Activated CD4-positive, alpha-beta T cell treated with anti-CD3 and anti-CD28 coated beads, Interleukin-2, Interleukin-6, amounts not matched to agents 100 ng/mL and 50 ng/mL, durations not matched to agents 16 hours and 8 hours (primary cell): ENCODE results near the gene GABBR2.
A peak's percentile ranks its signal among the peaks of the same experiment; 100 is the strongest.
"Not testable (repeated sequence)": the region's sequence is repeated elsewhere in the genome, so short reads cannot be mapped to it uniquely, and the experiment has no call there.

Source experiments
- DNase-seq: peaks from one replicate; pipeline ENCODE4 v3.0.0-alpha.2; 2020

GABBR2 gene

DNA sequence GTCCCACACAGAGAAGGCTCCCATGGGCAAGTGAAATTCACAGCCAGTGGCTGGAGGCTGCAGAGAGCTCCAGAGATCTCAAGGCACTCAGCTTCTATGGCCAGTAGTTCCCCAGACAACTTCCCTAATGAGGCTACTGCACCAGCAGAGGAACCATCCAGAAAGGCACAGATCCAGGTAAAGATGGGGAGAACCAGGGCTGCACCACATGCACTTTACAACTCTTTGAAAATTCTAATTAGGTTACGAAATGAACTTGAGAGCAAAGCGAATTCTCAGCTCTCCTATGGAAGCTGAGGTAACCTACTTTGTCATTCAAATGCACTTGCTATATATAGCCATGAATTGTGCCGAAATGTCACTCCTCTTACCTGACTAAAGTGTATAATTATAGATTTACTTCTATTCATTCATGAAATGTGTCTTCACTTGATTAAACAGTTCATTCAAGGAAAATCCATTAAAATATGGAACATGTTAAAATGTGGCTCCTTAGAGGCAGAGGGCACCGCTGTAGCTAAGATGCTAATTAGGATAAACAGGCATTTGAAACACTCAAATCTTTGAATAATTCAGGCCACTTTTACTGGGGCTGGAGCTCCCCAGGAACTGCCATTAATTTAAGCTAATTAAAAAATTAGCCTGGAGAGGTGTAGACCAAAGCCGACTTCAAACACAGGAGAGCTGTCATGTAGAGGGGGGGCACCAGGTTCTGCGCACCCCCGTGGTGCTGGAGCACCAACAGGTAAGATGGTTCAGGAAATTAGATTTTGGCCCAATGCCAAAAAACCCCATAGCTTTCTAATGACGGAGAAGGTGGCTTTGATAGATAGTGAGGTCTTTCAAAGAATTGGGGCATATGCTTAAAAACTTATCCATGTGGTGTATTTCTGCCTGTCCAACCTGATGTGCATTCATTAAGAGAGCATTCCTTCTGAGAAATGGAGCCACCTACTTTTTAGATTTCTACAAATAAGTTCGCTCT, 204.1 kb downstream of the GABBR2 start:
- no peak for DNase-seq

DNA sequence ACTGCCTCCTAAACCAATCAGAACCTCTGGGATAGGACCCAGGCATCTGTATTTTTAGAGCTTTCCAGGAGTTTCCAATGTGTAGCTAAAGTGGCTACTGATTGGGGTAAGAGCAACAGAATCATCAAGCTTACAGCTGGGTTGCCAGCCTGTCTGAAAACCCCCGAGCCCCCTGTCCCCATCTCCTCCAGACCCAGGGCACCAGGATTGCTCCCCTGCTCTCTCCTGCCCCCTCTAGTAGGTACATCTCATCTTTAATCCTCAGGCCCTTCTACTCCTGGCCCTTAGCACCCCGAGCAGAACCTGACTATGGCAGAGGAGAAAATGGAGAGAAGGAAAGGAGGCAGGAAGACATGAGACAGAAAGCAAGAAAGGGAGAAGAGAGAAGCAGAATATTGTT, 204.9 kb downstream of the GABBR2 start:
- DNase-seq: no peak

DNA sequence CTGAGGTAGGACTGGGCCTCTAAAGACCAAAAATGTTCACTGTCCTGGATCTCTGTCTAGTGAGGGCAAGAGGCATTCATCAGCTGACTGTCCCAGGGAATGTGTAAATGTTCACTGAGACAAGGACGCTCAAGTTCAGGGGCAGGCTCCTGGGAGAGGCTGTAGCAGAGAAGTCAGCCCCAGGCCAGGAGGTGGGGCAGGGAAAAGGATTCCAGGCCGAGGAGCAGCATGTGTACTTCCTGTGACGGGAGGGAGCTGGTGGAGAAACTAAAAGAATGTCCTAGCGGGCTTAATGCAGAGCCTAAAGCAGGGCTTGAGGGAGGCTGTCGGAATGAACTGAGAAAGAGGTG, 205.8 kb downstream of the GABBR2 start:
- DNase-seq: no peak

DNA sequence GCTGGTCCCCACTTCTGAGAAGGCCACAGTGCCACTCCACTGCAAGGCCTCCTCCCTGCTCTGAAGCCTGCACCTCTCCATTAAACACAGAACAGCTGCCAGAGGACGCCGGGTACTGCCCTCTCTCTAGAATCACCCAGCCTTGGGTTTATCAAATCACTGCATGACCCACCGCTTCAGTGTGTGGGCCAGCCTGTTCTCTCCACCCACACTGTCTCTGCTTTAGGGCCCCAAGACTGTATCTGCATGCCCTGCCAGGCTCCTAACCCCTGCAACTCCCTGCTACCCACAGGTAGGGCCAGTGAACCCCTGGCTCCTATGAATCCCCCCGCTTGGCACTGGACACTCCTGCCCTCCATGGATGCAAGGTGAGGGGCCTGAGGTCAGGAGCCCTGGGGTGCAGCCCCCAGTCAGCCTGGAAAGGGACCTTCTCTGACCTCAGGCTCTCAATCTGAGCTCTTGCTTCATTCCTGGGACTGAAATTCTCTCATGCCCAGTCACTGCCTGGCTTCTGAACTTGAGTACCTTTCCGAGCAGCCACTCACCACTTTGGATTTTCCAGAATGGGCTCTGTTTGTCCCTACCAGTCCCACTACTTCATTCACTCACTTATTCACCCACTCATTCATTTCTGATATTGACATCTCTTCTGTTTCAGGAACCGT, 206.3 kb downstream of the GABBR2 start:
- DNase-seq: no peak

DNA sequence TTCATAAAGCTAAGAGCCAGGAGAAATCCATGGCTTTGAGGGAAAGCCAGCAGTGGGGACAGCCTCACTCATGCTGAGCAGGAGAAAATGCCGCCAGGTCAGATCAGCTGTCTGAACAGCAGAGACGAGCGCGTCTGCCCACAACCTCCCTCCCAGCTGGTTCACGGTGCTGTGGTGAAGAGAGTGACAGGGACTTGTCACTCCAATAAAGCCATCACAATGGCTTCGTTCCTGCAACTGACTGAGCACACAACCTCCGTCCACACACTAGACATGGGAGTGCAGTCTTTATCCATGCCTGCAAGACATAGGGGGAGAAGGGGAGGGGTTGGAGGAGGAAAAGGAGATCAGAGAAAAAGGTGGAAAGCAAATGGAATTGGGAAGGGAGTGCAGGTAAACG, 206.9 kb downstream of the GABBR2 start:
- DNase-seq: no peak

DNA sequence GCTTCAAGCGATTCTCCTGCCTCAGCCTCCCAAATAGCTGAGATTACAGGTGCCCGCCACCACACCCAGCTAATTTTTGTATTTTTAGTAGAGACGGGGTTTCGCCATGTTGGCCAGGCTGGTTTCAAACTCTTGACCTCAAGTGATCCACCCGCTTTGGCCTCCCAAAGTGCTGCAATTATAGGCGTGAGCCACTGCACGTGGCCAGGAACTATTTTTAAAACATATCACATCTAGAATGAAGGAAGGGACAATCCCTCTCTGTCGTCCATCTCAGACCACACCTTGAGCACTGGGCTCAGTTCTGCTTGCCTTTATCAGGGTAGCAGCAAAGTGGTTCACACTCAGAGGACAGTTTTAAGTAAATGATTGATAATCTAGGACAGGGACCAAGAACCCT, 207.5 kb downstream of the GABBR2 start:
- not testable (repeated sequence) for DNase-seq

DNA sequence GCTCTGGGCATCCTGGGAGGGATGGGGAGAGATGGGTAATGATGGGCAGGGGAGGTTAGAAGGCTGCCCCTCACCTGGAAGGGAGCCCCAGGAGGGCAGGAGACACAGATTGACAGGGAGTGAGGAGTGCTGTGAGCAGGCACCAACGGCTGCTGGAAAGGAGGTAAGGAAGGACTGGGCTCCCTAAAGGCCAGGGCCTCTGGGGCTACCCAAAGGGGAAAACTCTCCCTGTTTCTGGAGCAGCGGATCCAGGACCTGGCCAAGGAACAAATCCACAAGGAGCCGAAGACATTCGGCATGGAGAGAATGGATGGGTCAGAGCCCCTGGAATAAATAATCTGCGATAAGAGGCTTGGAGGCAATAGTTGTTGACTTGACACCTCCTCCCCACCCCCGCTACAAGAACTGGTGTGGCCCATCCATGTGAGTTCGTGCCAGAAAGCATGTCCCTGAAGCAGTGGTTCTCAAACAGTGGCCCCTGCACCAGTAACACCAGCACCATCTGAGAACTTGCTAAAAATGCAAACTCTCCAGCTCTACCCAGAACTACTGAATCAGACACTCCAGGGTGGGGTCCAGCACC, 208.3 kb downstream of the GABBR2 start:
- no peak for DNase-seq

DNA sequence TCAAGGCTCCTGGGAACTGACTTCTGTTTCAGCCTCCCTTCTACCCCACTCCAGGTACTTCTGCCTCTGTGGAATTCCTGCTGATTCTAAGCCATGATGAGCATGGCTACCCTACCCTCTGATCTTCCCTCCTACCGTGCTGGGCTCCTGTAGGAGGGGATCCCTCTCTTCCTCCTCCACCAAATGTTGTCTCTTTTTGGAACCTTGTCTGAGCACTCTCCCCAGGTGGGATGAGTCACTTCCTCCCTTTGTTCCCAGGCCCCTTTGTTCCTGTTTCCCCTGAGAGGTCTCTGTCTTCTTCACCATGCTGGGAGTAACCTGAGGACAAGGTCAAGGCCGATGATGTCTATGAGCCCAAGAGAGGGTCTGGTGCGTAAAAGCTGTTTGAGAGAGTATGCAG, 213.2 kb downstream of the GABBR2 start:
- no peak for DNase-seq

DNA sequence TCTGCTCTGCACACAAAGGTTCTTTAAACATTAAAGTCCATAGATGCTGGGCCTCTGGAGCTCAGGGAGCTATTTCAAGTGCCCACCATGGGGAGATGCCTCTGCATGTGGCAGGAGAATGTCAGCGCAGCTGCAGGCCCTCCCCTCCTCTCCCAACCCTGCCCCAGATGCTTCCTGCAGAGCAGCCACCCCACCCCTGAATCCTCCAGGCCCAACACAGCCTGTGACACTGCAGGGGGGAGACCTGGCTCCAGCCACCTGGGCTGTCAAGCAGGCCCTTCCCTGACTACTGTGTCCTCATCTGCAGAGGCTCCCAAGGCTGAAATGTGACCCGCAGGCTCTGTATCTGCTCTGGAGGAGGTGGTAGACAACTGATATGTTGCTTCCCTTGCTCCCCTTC, 213.9 kb downstream of the GABBR2 start:
- DNase-seq: no peak

DNA sequence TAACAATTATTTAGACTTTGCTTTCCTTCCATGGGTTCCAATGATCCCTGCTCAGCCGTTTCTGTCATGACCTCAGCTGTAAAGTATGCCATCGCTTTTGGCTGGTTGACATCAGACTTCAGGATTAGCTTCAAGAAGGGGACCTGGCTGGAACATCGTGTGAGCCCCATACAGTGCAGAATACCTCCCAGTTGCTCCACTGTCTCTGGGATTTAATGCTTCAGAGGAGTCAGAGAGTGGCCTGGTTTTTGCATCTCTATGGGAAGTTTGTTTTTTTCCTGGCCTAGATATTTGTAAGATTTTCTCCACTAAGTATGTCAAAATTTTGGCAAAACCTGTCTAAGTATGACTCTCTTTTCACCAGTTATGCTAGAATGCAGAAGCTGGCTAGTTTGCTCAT, 216.9 kb downstream of the GABBR2 start:
- no peak for DNase-seq

DNA sequence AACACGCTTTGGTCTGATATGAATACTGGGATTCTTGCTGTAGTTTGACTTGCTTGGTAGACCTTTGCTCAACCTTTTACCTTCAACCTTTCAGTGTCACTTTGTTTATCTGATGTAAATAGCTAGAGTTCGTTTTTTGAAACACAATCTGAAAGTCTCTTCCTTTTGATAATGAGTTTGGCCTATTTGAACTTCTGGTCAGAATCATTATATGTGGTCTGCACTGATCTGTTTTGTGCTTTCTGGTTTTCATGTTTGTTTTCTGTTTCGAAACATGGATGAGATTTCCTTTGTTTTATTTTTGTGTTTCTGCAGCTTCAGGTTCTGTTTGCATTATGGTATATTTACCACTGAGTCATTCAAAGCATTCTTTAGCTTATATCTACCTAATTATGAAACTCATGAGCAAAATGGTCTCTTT, 217.5 kb downstream of the GABBR2 start:
- DNase-seq: peak; percentile 24

DNA sequence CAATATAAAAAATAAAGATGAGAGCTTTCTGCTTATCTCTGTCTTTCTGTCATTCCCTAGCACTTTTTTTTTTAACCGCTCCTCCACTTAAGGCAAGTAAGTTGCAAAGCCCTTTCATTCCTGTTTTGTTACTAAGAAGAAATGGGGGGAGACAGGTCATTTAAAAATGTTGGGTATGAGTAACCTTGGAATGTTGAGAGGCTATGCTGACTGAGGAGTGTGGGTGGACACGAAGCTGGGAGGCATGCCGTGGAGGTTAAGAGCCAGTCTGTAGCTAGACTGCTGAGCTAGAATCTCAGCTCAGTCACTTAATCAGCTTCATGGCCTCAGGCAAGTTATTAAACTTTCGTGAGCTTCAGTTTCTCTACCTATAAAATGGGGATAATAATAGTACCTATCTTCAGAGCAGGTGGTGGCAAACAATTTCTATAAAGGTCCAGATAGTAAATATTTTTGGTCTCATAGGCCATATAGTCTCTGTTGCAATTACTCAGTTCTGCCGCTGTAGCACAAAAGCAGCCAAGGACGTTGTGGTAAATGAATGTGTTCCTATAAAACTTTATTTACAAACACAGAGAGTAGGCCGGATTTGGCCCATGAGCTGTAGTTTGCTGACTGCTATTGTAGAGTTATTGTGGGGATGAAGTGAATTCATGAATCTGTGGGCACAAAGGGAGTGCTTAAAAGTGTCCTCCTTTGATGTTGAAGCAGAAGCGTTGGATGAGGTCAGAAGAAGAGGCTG, 220.0 kb downstream of the GABBR2 start:
- no peak for DNase-seq

DNA sequence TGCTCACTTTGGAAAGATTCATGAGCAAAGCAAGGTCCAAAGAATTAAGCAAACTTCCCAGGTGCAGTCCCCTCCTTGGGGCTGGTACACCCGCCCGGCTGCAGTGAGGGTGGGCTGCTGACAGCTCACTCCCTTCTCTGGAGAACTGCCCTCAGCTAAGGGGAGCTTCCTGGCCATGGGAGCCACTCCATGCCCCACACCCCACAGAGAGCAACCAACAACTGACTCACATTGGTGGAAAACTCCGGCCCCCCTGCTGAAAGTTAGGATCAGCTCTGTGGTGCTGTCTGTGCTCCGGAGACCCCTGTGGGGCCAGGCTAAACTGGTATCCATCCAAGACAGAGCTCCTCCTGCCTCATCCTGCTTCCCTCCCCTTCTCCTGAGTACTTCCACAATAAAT, 223.0 kb downstream of the GABBR2 start:
- DNase-seq: no peak

DNA sequence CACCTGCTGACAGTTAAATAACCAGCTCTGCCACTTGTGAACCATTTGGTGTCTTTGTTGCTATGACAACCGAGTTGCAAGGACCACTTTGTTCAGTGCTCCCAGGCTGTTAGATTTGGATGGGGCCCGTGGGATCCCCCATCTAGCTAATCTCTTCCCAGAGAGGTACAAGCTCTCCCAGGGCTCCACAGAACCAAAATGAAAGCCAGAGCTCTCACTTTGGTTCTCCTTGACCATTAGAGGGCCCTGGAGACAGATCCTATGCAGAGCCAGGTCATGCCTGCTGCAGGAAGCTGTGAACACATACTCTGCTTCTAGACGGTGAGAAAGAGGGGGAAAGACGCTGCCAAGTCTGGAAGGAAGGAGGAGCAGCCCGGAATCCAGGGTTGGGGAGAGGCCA, 224.6 kb downstream of the GABBR2 start:
- no peak for DNase-seq

DNA sequence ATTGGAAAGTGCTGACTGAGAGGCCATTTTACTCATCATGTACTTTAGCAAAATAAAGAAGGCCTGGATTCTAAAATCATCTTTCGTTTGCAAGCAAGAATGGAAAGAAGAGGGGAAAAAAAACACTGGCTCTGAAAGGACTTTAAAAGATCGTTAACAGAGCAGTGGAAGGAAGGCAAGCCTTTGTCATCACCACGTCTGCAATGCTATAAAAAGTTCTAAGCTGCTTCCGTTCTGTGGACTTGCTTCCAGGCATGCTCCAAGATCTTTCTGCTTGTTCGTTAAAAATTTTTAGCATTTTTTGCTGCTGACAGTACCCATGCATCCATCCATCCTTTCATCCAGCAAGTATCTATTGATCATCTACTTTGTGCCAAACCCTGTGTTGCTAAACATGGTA, 226.5 kb downstream of the GABBR2 start:
- DNase-seq: no peak

DNA sequence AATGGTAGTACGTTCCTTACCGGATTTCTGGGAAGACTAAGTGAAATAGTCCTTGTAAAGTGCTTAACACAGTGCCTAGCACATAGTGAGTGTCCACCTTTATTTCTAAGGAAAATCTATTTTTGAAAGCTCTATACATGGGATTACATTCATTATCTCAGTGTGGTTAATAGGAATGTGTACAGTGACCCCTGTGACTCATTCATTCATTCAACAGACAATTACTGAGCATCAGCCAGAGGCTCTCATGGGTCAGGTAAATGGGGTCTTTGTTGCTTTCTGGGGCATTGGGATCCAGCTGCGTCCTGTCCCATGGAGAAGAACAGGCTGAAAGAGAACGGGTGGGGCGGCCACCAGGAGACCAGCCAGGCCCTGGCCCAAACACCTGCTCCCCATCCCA, 227.1 kb downstream of the GABBR2 start:
- no peak for DNase-seq

DNA sequence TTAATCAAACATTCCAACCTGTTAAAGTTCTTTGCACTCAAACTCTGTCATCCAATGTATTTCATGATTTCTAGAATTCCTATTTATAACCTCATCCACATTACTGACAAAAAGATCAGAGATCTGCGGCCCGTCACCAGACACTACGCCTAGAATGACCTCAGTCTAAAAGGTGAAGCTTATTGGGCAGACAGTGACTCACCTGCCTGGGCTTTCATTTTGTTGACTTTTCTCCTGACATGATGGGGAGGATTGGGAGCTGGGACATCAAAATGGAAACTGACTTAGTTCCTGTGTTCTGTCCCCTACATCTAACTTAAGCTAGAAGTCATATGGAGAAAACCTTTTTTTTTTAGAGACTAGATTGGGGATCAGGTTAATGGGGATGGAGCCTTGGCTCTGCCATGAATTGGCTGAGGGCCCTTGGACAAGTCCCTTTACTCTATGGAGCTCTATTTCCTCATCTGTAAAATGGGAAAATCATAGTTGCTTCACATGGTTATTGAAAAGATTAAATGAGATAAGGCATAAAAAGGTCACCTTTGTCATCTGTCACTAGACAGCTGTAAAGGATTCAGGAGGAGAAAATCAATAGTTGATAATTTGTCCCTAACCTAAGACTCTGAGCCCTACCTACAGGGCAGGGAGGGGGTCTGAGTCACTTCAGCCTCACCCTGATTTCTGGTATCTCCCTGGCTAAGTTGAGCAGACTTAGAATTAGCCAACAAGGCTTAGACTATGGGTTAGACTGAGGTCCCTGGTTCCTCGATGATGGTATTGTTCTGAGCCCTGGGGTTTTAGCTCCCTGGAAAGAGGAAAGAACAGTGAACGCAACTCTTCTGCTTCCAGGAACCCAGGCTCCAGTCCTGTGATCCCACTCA, 228.5 kb downstream of the GABBR2 start:
- DNase-seq: no peak

DNA sequence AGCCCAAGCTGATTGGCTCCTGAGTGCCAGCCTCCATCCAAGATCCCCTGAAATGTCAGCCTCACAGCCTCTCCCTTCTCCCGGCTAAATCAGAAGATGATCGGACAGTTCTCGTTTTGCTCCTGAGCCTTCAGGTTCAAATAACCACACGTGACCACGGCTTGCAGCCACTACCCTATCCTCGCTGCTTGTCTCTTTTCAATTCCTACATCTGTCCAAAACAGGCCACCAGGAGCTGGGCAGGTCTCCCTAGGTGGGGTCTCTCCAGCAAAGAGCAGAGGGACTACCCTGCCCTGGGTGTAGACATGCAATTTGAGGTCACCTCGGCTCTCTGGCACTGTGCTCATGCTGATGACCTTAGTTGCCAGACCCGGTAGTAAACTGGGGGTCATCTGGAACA, 229.3 kb downstream of the GABBR2 start:
- DNase-seq: no peak

DNA sequence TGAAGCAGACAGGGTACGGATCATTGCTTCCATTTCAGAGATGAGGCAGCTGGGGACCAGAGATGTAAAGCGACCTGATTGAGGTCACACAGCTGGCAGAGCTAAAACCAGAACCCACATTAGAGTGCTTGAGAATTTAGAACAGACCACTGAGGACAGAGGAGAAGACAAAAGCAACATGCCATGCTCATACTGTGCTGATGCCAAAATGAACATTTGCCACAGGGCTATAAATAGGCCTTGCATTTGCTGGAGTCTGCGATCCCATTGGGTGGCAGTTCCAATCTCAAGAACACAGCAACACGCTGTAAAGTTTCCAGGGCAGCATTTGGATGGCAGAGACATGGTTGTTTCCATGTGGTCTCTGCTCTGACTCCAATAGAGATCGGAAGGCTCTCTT, 230.9 kb downstream of the GABBR2 start:
- no peak for DNase-seq

DNA sequence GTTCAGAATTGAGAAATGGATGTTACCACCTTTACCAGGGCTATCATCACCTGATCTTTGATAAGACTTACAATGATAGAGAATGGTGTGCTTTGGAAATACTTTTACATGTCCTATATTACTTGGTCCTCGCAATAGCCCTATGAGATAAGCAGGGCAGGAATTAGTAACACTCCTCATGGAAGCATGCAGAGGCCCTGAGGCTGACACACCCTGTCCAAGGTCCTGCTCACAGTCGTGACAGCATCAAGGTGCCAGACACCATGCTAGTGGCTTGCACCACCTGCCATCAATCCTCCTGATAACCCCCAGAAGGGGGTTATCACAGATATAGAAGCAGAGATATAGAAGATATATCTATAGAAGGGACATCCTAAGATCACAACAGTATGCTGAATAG, 236.5 kb downstream of the GABBR2 start:
- no peak for DNase-seq

DNA sequence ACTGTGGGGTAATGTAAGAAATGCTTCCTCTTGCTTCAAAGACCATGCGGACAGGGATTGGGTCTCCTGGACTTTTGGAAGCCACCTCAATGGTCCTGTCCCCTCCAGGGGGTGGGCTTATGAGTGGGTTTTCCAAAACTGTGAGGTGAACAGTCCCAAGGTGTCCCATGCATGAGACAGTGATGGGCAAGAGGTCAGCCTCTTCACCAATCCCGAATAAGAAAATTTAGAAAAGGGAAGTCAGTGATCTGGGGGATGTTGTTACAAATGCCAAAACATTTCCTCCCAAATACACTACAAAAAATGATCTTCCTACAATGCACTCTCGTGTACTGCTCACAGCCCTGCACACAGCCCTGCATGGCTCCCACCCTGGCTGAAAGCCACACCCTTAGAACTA, 237.6 kb downstream of the GABBR2 start:
- DNase-seq: no peak

DNA sequence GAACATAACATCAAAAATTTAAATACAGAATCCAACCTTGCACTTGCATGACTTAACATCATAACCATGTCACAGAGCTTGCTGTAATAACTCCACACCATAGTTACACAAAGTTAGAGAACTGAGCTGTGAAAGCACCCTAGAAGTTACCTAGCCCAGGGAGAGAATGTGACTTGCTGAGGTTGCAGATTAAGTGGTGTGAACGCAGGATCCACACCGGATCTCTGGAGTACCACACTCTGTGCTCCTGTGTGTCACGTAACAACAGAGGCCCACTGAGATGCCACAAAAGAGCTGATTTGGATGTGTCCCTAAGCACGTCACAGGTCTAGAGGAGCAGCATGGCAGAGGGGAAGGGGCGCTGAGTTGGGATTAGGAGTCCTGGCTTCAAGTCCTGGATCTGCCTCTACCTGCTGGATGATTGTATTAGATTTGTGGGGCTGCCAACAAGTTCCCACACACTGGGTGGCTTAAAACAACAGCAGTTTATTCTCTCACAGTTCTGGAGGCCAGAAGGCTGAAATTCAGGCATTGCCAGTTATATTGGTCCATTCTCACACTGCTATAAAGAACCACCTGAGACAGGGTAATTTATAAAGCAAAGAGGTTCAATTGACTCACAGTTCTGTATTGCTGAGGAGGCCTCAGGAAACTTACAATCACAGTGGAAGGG, 240.0 kb downstream of the GABBR2 start:
- DNase-seq: no peak
